Activated CD8-positive, alpha-beta memory T cell treated with anti-CD3 and anti-CD28 coated beads for 24 hours (primary cell): ENCODE data around the gene WDR4.
"Not testable (repeated sequence)": the region's sequence is repeated elsewhere in the genome, so short reads cannot be mapped to it uniquely, and the experiment has no call there.

Source experiments
- DNase-seq: peaks from one replicate; pipeline ENCODE4 v3.0.0-alpha.2; 2020

WDR4 gene

GRCh38 chr21:42809577-42810475 lies 69.5 kb downstream of the WDR4 start:
- peak; percentile 41 for DNase-seq

DNA sequence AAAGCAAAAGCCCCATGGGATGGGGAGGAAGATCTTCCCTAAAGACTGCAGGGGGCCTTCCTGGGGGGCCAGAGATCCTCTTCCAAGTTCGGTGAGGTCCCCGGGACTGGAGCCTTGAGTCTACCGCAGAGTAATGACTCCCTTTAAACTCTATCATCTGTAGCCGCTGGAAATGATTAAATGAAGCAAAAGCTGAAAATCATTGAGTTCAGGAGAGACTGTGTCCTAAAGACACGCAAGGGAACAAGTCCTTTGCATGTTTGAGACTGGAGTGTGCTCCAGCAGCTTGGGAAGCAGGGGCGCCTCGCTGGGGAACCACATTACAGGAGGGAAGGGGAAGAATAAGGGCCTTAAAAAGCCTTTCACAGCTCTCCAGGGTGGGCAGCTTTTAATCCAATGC lies 70.2 kb downstream of the WDR4 start:
- peak; percentile 35 for DNase-seq

- DNase-seq = peak; percentile 33
Observed at GRCh38 chr21:42807938-42808613, 71.3 kb downstream of the WDR4 start.

DNA sequence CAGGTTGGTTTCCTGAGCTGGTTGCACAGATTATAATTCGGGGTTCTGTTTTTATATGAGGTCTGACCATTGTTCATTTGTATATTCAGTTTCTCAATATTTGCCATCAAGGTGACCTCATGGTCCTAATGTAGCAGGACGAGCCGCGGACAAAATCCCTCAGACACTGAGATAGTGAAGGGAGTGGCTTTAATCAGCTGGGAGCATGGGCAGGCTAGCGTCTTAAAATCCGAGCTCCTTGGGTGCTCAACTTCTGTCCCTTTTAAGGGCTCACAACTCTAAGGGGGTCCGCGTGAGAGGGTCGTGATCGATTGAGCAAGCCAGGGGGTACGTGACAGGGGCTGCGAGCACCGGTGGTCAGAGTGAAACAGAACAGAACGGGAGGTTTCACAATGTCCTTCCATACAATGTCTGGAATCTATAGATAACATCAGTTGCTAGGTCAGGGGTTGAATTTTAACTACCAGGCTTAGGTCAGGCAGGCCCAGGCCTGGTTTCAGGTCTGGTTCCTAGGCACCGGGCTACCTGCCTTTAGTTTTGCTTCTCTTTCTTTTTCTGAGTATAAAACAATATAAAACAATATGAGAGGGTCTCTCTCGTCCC lies 71.9 kb downstream of the WDR4 start:
- peak; percentile 37 for DNase-seq

GRCh38 chr21:42806509-42807140 lies 72.7 kb downstream of the WDR4 start:
- peak; percentile 28 for DNase-seq

- not testable (repeated sequence) for DNase-seq
Observed at GRCh38 chr21:42801616-42802015, 77.7 kb downstream of the WDR4 start.

- DNase-seq = no peak
Observed at GRCh38 chr21:42799948-42800347, 79.4 kb downstream of the WDR4 start.

- no peak for DNase-seq
Observed at GRCh38 chr21:42799516-42799915, 79.8 kb downstream of the WDR4 start.
